Forelimb muscle (tissue), 1 donor: ENCODE measurements around the gene LRSAM1. TPM values are rescaled to one million over a fixed set of nuclear protein-coding genes. Genes with fewer than 3 reads are reported as not detected.
"Not testable (repeated sequence)": the region's sequence is repeated elsewhere in the genome, so short reads cannot be mapped to it uniquely, and the experiment has no call there.

Experiments used
- DNase-seq: peaks from one replicate; pipeline ENCODE4 v3.0.0-alpha.2; 2013; ENCODE audit warnings: low read depth
- polyA plus RNA-seq: library from polyadenylated mRNA; unstranded; fragments of 120-200 nt; gene quantifications from one replicate; pipeline ENCODE4 v1.2.1, GENCODE V29; 2013; ENCODE audit not compliant: insufficient read length

Gene LRSAM1
- polyA plus RNA-seq, 1 donor, result 11.9 TPM

- DNase-seq, result no peak
Measured at GRCh38 chr9:127457191-127457878, 6.0 kb downstream of the LRSAM1 start.

- no peak for DNase-seq
Measured at GRCh38 chr9:127458921-127459320, 7.6 kb downstream of the LRSAM1 start.

DNA sequence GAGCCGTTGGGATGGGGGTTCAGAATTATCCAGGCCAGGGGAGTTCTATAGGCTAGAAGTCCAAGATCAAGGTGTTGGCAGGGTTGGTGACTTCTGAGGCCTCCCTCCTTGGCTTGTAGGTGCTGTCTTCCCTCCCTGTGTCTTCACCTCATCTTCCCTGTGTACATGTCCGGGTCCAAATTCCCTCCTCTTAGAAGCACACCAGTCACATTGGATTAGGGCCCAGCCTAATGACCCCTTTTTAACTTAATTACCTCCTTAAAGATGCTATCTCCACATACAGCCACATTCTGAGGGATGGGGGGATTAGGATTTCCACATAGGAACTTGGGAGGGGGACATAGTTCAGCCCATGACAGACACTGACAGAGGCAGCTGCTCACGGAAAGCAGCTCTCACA, 12.1 kb downstream of the LRSAM1 start:
- no peak for DNase-seq

- DNase-seq, result no peak
Measured at GRCh38 chr9:127463911-127464310, 12.6 kb downstream of the LRSAM1 start.

GRCh38 chr9:127466407-127466917, 15.2 kb downstream of the LRSAM1 start:
- DNase-seq, result not testable (repeated sequence)

- DNase-seq, result no peak
Measured at GRCh38 chr9:127467621-127468020, 16.3 kb downstream of the LRSAM1 start.

DNA sequence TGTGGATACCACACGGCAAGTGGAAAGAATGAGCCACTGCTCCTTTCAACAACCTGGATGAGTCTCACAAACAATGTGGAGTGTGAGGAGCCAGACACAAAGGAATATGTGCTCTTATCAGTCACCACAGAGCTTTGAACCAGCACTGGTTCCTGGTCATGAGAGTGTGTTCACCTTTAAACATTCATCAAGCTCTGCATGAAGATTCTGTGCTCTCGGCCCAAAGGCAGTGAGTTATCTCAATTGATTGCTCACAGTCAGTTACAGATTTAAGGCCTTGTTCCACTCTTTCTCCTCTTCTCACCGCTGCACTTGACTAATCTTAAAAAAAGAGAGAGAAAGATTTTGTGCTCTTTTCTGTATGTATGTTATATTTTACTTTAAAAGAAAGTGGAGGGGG, 19.4 kb downstream of the LRSAM1 start:
- DNase-seq, result no peak

- no peak for DNase-seq
Measured at GRCh38 chr9:127473501-127473900, 22.2 kb downstream of the LRSAM1 start.

DNA sequence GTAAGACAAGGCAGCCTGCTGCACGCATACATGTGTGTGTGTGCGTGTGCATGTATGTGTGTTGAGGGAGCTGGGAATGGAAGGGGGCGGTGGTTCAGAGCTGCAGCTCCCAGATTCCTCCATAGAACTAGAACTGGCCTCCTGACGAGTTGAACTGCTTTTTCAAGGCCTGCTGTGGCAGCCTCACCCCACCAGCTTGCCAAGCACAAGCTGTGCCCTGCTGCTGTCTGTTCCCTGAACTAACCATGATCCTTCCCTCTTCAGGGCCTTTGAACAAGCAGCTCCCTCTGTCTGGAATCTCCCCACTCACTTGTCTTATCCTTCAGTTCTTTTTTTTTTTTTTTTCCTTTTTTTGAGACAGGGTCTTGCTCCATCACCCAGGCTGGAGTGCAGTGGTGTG, 22.6 kb downstream of the LRSAM1 start:
- no peak for DNase-seq

GRCh38 chr9:127474592-127474991, 23.3 kb downstream of the LRSAM1 start:
- DNase-seq, result no peak

GRCh38 chr9:127479507-127480081, 28.3 kb downstream of the LRSAM1 start:
- DNase-seq, result no peak

GRCh38 chr9:127482662-127483061, 31.4 kb downstream of the LRSAM1 start:
- DNase-seq, result no peak

GRCh38 chr9:127485995-127486394, 34.7 kb downstream of the LRSAM1 start:
- no peak for DNase-seq

DNA sequence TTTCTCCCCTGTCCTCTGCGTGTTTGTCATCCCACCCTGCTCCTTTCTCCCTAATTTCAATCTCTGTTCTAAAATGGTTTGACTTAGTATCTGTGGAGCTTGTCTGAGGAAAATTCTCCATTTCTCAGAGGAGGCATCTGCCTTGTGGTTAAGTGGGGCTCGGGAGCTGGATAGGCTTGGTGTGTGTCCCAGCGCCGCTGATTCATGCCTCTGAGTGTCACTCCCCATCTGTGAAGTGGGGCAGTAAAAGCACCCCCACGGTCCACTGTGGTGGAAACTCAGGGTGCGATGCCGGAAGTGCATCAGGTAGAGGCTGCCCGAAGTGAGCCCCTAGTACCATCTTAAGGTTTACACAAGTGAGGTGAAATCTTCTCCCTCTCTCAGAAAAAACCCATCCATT, 37.6 kb downstream of the LRSAM1 start:
- DNase-seq, result no peak

DNA sequence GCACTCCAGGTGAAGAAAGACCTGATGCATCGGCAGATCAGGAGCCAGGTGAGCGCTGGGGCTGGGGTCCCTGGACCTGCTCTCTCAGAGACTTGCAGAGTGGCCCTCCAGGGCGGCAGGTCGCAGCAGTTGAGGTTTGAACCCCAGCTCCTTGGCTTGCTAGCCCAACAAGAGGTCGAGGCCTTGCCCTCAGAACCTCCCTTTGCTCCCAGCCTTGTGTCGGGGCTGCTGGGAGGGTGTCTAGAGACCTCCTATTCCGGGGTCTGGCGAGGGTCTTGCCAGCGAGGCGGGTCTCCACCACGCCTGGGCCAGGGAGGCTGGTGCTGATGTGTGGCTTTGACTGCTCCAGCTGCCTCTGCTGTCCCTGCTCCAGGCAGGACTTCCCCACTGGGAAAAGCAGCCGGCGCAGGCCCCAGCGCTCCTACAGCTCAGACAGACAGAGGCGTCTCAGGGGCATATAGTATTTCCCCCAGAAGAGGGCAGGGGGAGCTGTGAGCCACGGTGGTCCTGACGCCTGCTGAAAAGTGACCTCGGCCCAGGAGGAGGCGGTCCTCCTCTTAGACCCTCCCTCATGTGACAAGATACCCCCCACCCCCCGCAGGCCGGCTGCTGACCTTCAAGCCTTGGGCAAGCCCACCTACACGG, 38.3 kb downstream of the LRSAM1 start:
- no peak for DNase-seq

GRCh38 chr9:127490535-127491230, 39.4 kb downstream of the LRSAM1 start:
- no peak for DNase-seq

- DNase-seq, result no peak
Measured at GRCh38 chr9:127491516-127491915, 40.2 kb downstream of the LRSAM1 start.

DNA sequence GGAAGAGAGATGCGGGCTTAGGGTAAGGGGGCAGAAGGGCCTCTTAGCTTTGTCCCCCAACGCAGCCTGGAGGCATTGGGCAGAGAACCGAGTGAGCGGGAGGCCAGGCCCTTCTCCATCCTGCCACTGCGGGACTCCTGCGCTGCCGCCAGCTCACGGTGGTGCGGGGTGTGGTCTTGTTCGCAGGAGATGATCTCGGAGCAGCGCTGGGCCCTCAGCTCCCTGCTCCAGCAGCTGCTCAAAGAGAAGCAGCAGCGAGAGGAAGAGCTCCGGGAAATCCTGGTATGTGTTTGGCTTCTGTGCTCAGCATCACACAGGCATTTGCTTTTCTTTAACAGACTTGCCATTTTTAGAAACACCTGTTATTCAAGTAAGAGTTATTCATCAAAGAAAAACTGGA, 41.3 kb downstream of the LRSAM1 start:
- no peak for DNase-seq

DNA sequence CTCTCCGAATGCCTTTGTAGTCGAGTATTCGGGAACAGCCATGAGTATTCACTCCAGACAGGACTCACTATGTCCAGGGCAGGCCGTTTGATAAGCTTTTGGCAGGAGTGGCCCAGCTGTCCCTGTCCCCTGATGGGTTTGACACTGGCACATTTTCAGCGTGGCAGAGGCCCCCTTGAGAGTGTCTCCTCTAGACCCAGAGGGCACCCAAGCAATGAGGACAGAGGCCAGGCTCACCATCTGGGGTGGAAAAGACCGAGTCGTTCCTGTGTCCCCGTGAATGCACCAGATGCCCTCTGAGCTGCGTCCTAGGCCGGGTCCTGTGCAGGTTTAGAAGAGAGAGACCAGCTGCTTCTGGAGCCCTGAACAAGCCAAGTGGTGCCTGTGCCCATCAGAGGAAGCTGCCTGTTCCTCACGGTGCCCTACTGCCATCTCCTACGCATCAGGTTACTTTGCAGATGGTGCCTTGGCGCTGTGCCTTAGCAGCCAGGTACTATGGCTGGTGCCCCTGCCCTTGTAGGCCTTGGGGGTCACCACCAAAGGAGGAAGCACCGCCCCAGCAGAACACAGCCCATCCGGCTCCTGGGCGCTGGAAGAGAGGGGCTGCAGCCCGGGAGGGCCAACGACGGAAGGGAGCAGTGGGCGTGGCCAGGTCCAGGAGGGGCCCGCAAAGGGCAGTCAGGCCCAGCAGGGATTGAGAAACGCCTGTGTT, 42.4 kb downstream of the LRSAM1 start:
- no peak for DNase-seq

DNA sequence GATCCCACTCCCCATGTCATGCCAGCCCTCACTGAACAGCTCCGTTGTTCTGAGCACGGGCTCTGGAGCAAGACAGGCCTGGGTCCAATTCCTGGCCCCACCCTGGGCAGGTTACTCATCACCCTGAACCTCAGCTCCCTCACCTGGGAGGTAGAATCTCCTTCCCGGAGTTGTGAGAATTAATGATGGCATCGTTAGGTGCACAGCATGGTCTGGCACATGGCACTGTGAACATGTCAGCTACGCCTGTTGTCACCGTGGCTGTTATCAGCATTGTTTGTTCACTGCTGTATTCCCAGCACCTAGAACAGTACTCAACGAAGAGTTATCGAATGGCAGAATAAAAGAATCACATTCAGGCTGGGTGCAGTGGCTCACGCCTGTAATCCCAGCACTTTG, 43.0 kb downstream of the LRSAM1 start:
- no peak for DNase-seq

- no peak for DNase-seq
Measured at GRCh38 chr9:127495884-127496555, 44.7 kb downstream of the LRSAM1 start.
